HepG2 (cell line): ENCODE results near the gene CKAP2L. TPM values are rescaled to one million over a fixed set of nuclear protein-coding genes. Genes with fewer than 3 reads are reported as not detected.

Experiments
- ARNTL ChIP-seq: sonication (generic); formaldehyde crosslinking; IDR thresholded peaks from 2 replicates; pipeline ENCODE4 v1.4.0; 2020; ENCODE audit warnings: mild to moderate bottlenecking, missing genetic modification reagents
- ETV5 ChIP-seq: IDR thresholded peaks from 2 replicates; pipeline ENCODE4 v1.6.1; 2018; ENCODE audit warnings: missing biosample characterization, missing genetic modification reagents, inconsistent platforms, borderline replicate concordance
- GABPA ChIP-seq, 2 experiments: IDR thresholded peaks; 2 replicates each; pipeline ENCODE4 v1.6.1; 2011 to 2016; ENCODE audit warnings: low read depth in 2 of 2, low read length in 1 of 2, missing biosample characterization in 1 of 2, missing genetic modification characterization in 1 of 2
- HIVEP1 ChIP-seq: sonication (generic); formaldehyde crosslinking; IDR thresholded peaks from 2 replicates; pipeline ENCODE4 v1.4.0; 2020; ENCODE audit warnings: mild to moderate bottlenecking, missing genetic modification reagents
- JUND ChIP-seq: sonication (generic); formaldehyde crosslinking; IDR thresholded peaks from 2 replicates; pipeline ENCODE4 v1.8.0; 2022; ENCODE audit warnings: mild to moderate bottlenecking, missing genetic modification reagents
- KDM2A ChIP-seq: sonication (generic); formaldehyde crosslinking; IDR thresholded peaks from 2 replicates; pipeline ENCODE4 v1.4.0; 2020; ENCODE audit warnings: low read depth, missing genetic modification reagents, borderline replicate concordance
- MED1 ChIP-seq: sonication (generic); formaldehyde crosslinking; IDR thresholded peaks from 2 replicates; pipeline ENCODE4 v1.4.0; 2020; ENCODE audit warnings: missing genetic modification reagents
- MYC ChIP-seq: sonication (generic); formaldehyde crosslinking; IDR thresholded peaks from 2 replicates; pipeline ENCODE4 v1.9.0; 2021; ENCODE audit warnings: missing genetic modification reagents, borderline replicate concordance
- PATZ1 ChIP-seq: sonication (generic); formaldehyde crosslinking; IDR thresholded peaks from 2 replicates; pipeline ENCODE4 v1.4.0; 2020; ENCODE audit warnings: missing genetic modification reagents
- SAP130 ChIP-seq: IDR thresholded peaks from 2 replicates; pipeline ENCODE4 v1.6.1; 2016; ENCODE audit warnings: low read depth
- SKIL ChIP-seq: sonication (generic); formaldehyde crosslinking; IDR thresholded peaks from 2 replicates; pipeline ENCODE4 v1.8.0; 2022; ENCODE audit warnings: missing genetic modification reagents, mild to moderate bottlenecking, moderate library complexity, borderline replicate concordance
- TARDBP ChIP-seq: sonication (generic); formaldehyde crosslinking; IDR thresholded peaks from 2 replicates; pipeline ENCODE4 v1.8.0; 2022; ENCODE audit warnings: mild to moderate bottlenecking, missing genetic modification reagents
- ZMAT5 ChIP-seq: sonication (generic); formaldehyde crosslinking; IDR thresholded peaks from 2 replicates; pipeline ENCODE4 v1.5.0; 2020; ENCODE audit warnings: mild to moderate bottlenecking, low read depth, missing genetic modification reagents, borderline replicate concordance
- ZNF12 ChIP-seq: sonication (generic); formaldehyde crosslinking; IDR thresholded peaks from 2 replicates; pipeline ENCODE4 v1.5.0; 2020; ENCODE audit warnings: missing genetic modification reagents
- ZNF331 ChIP-seq: sonication (generic); formaldehyde crosslinking; IDR thresholded peaks from 2 replicates; pipeline ENCODE4 v1.4.0; 2020; ENCODE audit warnings: missing genetic modification reagents
- ZNF614 ChIP-seq: IDR thresholded peaks from 2 replicates; pipeline ENCODE4 v1.6.1; 2018; ENCODE audit warnings: missing biosample characterization, missing genetic modification reagents, inconsistent platforms, borderline replicate concordance
- polyA plus RNA-seq, 8 experiments: library from polyadenylated mRNA; depleted of rRNA in 3 of 8; stranded (reverse) in 7 of 8; unstranded in 1 of 8; fragments of >200 nt; fragmentation: Illumina TruSeq in 4 of 8; extraction: Trizol in 4 of 8; gene quantifications; 2 replicates each; pipeline versions ENCODE4 v1.2.1 to v1.2.3, GENCODE V29; 2011 to 2016; ENCODE audit warnings: low read depth in 4 of 8, missing spikeins in 1 of 8, mixed read lengths in 1 of 8; ENCODE audit not compliant: insufficient read depth in 1 of 8
- total RNA-seq, 5 experiments: library from RNA; depleted of rRNA; stranded (reverse); fragments of >200 nt; fragmentation: Illumina TruSeq; extraction: Trizol; gene quantifications; 2 replicates each; pipeline ENCODE4 v1.2.3, GENCODE V29; 2016; ENCODE audit warnings: low read depth in 1 of 5
- TF ChIP-seq, protein P1 (sequence below): IDR thresholded peaks from 2 replicates; pipeline ENCODE4 v1.6.1; 2018; ENCODE audit warnings: missing genetic modification reagents
- TF ChIP-seq, protein P2 (sequence below): sonication (generic); formaldehyde crosslinking; IDR thresholded peaks from 2 replicates; pipeline ENCODE4 v1.5.1; 2020; ENCODE audit warnings: missing genetic modification reagents, mild to moderate bottlenecking, borderline replicate concordance

The CKAP2L gene
- total and polyA plus RNA-seq, 2 of the 13 experiments (the other 11 are each of a cell fraction or from before 2014, with no cell fraction given) = 7.1 to 9.5 TPM

DNA sequence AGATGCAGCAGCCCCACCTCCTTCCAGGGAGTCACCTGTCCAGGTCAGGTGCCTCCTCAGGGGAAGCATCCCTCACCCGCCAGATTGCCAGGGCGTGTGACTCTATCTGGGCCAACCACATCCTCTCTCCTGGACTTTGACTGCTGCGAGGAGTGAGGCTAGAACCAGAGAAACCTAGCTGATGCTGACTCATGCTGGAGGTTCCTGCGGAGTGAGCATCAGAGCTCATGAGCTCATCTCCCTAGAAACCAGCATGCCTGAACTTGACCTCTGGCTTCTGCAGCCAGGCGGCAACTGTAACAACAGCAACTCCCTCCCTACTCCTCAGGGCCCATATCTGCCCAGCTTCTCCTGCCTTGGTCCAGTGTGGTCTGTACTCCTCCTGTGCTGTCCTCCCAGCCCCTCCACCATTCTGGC lies 71.9 kb downstream of the CKAP2L start (continued):
- TF ChIP-seq TARDBP (CRISPR knock-in tag) (peak; percentile 62; the same call in 1 of the 2 replicates), SKIL (CRISPR knock-in tag) (peak; percentile 73; the same call in 1 of the 2 replicates), SAP130 (CRISPR knock-in tag) (peak; percentile 89), HIVEP1 (CRISPR knock-in tag) (peak; percentile 40; the same call in 1 of the 2 replicates), ZNF12 (CRISPR knock-in tag) (peak; percentile 86), ZNF614 (CRISPR knock-in tag) (peak; percentile 89; the same call in 1 of the 2 replicates), ETV5 (CRISPR knock-in tag) (peak; percentile 81; the same call in 1 of the 2 replicates), KDM2A (CRISPR knock-in tag) (peak; percentile 73; the same call in 1 of the 2 replicates), MED1 (peak; percentile 85), ARNTL (CRISPR knock-in tag) (peak; percentile 63; the same call in 1 of the 2 replicates), JUND (CRISPR knock-in tag) (peak; percentile 85), GABPA (IDR thresholded peaks at IDR 0.05; ENCODE audit: low read depth, low read length) (no peak), GABPA (CRISPR knock-in tag; IDR thresholded peaks at IDR 0.05; ENCODE audit: low read depth) (peak; percentile 18; the same call in 1 of the 2 replicates), ZNF331 (peak; percentile 76; the same call in 1 of the 2 replicates), ZMAT5 (CRISPR knock-in tag) (0 out of 2 replicates have a peak, but pooled peaks have one; percentile 46), MYC (CRISPR knock-in tag) (peak; percentile 72; the same call in 1 of the 2 replicates), PATZ1 (0 out of 2 replicates have a peak, but pooled peaks have one; percentile 28)
- TF ChIP-seq, protein P1, sequence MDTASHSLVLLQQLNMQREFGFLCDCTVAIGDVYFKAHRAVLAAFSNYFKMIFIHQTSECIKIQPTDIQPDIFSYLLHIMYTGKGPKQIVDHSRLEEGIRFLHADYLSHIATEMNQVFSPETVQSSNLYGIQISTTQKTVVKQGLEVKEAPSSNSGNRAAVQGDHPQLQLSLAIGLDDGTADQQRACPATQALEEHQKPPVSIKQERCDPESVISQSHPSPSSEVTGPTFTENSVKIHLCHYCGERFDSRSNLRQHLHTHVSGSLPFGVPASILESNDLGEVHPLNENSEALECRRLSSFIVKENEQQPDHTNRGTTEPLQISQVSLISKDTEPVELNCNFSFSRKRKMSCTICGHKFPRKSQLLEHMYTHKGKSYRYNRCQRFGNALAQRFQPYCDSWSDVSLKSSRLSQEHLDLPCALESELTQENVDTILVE = peak; percentile 69; the same call in 1 of the 2 replicates
- TF ChIP-seq, protein P2, sequence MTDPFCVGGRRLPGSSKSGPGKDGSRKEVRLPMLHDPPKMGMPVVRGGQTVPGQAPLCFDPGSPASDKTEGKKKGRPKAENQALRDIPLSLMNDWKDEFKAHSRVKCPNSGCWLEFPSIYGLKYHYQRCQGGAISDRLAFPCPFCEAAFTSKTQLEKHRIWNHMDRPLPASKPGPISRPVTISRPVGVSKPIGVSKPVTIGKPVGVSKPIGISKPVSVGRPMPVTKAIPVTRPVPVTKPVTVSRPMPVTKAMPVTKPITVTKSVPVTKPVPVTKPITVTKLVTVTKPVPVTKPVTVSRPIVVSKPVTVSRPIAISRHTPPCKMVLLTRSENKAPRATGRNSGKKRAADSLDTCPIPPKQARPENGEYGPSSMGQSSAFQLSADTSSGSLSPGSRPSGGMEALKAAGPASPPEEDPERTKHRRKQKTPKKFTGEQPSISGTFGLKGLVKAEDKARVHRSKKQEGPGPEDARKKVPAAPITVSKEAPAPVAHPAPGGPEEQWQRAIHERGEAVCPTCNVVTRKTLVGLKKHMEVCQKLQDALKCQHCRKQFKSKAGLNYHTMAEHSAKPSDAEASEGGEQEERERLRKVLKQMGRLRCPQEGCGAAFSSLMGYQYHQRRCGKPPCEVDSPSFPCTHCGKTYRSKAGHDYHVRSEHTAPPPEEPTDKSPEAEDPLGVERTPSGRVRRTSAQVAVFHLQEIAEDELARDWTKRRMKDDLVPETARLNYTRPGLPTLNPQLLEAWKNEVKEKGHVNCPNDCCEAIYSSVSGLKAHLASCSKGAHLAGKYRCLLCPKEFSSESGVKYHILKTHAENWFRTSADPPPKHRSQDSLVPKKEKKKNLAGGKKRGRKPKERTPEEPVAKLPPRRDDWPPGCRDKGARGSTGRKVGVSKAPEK (CRISPR knock-in tag) = no peak
